Measurements from ENCODE around the gene ZBTB7C. TPM values are rescaled to one million over a fixed set of nuclear protein-coding genes. Genes with fewer than 3 reads are reported as not detected.
A peak's percentile ranks its signal among the peaks of the same experiment; 100 is the strongest.

The ZBTB7C gene
- total and polyA plus RNA-seq, 2 of the 8 experiments (the other 6 are each of a cell fraction or from before 2014, with no cell fraction given) = 0.15 to 0.45 TPM

- peak; percentile 16 to 43 (median 31) for TF ChIP-seq CTCF (IDR thresholded peaks at IDR 0.05; ENCODE audit: control extremely low read depth in 1 of 3, insufficient read depth in 1 of 3, low read depth in 1 of 3, low read length in 3 of 3)
Observed at GRCh38 chr18:48345596-48345995, 63.6 kb downstream of the ZBTB7C start (continued).
